AG09309 (cell line): ENCODE data around the gene PRKCH.

ENCODE experiments used
- DNase-seq: peaks from one replicate; pipeline ENCODE4 v3.0.0-alpha.2; 2010; ENCODE audit warnings: low read depth
- H3K4me3 ChIP-seq: 2 replicates; pipeline ENCODE4 v1.5.1; 2011; ENCODE audit warnings: mild to moderate bottlenecking, low read depth, low read length, moderate library complexity; ENCODE audit not compliant: control insufficient read depth
- TF ChIP-seq, protein P1 (sequence below): IDR thresholded peaks from 2 replicates; pipeline ENCODE4 v1.5.1; 2011; ENCODE audit warnings: mild to moderate bottlenecking, low read depth, low read length, inconsistent platforms; ENCODE audit not compliant: insufficient read depth, control insufficient read depth; ENCODE audit errors: missing control alignments

PRKCH gene

DNA sequence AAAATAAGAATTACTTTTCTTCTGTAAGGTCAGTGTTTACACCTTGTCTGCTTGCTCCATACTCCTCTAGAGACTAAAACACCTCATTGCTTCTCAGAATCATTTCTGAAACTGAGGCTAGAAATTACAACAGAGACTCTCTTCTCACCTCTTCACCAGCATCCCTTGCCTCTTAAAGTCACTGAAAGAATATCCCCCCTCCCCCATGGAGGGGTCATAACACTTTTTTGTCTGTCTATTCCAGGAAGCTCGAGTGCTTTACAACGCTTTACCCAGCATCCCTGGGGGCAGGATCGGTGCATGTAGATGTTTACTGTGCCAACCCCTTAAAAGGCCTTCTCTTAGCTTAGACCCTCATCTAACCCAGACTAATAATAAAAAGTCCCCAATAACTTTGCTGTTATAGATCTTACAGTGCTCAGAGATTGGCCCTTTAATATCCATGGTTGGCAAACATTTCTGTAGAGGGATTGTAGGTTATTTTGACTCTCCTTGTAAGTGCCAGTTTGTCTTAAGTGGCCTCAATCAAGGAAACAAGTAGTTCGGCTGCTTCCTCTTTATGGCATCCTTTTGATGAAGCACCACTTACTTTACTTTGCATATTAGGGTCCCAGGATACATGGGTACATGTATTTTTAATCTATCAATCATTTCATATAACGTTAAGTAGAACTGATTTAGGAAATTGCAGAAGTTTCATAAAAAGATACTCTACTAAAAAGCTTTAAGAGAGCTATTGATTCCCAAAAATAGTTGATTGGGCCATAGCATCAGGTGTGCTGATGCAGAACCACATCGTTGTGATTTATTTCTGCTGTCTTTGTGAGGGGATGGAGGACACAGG lies 29.3 kb downstream of the PRKCH start:
- no peak overlapping the region for H3K4me3 ChIP-seq
- no peak for DNase-seq
- TF ChIP-seq, protein P1, sequence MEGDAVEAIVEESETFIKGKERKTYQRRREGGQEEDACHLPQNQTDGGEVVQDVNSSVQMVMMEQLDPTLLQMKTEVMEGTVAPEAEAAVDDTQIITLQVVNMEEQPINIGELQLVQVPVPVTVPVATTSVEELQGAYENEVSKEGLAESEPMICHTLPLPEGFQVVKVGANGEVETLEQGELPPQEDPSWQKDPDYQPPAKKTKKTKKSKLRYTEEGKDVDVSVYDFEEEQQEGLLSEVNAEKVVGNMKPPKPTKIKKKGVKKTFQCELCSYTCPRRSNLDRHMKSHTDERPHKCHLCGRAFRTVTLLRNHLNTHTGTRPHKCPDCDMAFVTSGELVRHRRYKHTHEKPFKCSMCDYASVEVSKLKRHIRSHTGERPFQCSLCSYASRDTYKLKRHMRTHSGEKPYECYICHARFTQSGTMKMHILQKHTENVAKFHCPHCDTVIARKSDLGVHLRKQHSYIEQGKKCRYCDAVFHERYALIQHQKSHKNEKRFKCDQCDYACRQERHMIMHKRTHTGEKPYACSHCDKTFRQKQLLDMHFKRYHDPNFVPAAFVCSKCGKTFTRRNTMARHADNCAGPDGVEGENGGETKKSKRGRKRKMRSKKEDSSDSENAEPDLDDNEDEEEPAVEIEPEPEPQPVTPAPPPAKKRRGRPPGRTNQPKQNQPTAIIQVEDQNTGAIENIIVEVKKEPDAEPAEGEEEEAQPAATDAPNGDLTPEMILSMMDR, result no peak

DNA sequence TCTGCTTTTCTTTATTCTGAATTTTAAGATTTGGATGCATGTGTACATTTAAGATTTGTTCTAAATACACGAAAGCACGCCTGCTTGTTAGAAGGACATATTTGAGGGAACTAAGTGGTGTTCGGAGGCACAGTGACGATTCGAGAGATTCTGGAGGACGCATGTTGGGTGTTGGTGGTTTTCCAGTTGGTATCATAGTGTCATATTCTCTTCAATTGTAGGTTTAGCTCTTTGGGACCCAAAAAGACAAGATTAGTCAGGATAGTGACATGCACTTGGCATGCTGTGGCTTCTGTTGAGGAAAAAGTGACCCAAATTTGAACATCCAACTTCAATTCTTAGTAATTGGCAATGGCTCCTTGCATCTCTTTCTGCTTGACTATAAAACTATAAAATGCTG lies 30.1 kb downstream of the PRKCH start:
- DNase-seq, result no peak
- TF ChIP-seq, protein P1, result no peak
- no peak overlapping the region for H3K4me3 ChIP-seq

DNA sequence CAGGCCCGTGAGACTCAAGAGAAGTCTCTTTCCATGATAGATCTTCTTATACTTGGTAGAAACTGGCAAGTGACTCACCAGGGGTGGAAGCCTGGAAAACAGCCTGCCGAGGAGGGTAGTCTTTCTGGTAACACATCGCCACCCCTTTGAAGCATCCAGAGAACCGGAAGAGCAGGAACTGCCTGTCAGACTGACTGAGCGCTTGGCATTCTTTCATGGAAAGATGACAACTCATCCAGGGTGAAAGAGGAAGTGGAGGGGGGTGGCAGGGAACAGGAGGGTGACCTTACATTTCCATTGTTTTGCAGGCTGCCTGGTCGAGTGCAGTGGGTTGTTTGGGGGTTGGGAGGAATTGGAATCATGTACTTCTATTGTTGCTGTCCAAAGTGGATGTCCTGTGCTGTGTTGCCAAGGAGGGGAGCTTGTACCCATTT lies 34.5 kb downstream of the PRKCH start:
- TF ChIP-seq, protein P1, result no peak
- DNase-seq, result no peak
- H3K4me3 ChIP-seq, result no peak overlapping the region

GRCh38 chr14:61357123-61357522 lies 35.7 kb downstream of the PRKCH start:
- TF ChIP-seq, protein P1, result no peak
- no peak overlapping the region for H3K4me3 ChIP-seq
- DNase-seq, result no peak

- DNase-seq, result no peak
- TF ChIP-seq, protein P1, result no peak
- H3K4me3 ChIP-seq, result no peak overlapping the region
Observed at GRCh38 chr14:61358554-61359226, 37.3 kb downstream of the PRKCH start.

DNA sequence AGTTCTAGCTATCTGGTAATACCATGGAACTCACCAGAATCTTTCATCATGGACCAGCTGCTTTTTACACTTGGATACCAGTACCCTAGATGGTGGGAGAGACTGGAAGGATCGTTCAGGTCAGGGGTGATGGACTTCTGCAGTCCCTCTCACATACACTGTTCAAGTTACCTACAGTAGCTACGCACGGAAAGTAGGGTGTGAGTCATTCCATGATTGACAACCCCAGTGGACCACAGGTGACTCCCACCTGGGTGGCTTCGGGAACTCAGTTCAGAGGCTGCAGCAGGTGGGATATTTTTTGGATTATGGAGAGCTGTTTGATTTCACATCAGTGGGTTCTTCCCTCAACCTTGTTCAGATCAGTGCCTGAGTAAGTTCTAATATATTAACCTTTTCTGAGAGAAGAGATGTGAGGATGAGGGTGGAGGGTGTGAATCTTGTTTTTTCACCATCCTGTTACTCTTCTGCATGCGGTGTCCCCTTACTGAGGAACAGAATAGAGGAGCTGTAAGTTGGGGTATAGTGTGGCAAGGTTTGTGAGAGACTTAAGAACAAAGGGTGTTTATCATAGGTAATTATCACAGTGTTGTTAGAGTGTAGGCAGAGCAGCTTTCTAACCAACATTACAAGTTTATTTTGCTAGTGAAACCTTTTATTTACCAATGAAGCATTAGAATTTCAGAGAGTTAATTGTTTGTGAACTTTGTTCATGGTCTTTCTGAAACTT lies 39.6 kb downstream of the PRKCH start:
- H3K4me3 ChIP-seq, result no peak overlapping the region
- TF ChIP-seq, protein P1, result no peak
- no peak for DNase-seq
